GM12801 (cell line): Measurements from ENCODE around the gene TMEM54.

ENCODE experiments used
- TF ChIP-seq, protein P1 (sequence below): IDR thresholded peaks from one replicate; pipeline ENCODE4 v1.5.1; 2011; ENCODE audit warnings: control low read depth; ENCODE audit not compliant: insufficient read length; ENCODE audit errors: extremely low read depth

TMEM54 gene

DNA sequence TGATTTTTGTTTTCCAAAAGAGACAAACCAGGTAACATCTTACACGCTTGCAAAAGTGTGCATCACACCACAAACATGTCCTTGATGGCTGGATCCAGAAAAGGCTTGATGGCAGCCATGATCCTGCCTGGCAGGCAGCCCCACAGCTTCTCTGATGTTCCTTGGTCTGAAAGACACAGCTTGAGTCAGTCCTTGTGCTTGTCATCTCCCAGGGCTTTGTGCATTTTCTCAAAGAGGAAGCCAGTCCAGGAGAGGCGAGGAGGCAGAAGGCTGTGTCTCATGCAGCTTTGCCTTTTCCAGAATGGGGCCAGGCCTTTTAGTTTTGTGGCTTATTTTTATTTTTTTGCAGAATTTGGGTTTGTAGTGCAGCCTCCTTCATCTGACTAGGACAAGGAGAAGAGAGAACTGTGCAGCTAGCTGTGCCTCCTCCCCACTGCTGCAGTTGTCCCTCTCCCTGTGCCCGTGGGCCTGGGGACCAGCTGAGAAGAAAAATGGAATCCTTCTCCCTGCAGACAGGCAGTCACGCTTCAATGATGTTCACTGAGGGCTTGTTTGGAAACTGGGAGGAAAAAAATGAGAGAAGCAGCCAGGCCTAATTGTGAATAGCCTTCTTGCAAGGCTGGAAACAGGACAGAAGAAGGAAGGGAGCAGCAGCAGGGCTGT, 37.8 kb downstream of the TMEM54 start:
- TF ChIP-seq, protein P1, sequence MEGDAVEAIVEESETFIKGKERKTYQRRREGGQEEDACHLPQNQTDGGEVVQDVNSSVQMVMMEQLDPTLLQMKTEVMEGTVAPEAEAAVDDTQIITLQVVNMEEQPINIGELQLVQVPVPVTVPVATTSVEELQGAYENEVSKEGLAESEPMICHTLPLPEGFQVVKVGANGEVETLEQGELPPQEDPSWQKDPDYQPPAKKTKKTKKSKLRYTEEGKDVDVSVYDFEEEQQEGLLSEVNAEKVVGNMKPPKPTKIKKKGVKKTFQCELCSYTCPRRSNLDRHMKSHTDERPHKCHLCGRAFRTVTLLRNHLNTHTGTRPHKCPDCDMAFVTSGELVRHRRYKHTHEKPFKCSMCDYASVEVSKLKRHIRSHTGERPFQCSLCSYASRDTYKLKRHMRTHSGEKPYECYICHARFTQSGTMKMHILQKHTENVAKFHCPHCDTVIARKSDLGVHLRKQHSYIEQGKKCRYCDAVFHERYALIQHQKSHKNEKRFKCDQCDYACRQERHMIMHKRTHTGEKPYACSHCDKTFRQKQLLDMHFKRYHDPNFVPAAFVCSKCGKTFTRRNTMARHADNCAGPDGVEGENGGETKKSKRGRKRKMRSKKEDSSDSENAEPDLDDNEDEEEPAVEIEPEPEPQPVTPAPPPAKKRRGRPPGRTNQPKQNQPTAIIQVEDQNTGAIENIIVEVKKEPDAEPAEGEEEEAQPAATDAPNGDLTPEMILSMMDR, result no peak

DNA sequence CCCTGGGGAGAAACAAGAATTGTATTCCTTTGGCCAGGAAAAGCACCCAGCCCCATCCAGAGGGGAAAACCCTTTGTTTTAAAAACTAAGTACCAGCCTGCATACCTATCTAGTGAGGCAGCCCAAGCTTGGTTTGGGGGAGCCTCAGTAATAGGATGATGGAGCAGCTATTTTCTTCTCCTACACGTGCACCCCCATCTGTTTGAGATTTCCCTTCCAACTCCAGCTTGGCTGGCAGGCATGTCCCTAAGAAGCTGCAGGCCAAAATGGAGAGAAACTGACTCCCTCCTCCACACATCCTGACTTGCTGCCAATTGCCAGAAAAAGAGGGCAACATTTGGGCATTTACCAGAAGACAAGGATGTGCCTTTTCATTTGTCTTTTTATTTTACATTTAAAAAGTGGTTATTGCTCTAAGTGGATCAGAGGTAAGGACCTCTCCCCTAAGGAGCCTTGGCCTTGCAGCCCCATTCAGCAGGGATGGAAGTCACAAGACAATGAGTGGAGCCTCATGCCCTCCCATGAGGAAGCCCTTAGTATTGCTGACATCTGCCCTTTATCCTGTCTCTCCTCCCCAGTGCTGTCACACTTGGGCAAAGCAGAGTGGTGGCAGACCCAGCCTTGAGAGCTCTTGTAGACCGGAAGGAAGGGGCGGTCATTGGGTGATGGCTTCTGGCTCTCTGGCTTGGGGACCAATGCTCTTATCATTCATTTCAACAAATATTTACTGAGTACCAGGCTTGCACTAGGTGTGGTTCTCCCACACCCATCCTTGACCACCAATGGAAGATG, 39.1 kb downstream of the TMEM54 start:
- TF ChIP-seq, protein P1, result no peak

DNA sequence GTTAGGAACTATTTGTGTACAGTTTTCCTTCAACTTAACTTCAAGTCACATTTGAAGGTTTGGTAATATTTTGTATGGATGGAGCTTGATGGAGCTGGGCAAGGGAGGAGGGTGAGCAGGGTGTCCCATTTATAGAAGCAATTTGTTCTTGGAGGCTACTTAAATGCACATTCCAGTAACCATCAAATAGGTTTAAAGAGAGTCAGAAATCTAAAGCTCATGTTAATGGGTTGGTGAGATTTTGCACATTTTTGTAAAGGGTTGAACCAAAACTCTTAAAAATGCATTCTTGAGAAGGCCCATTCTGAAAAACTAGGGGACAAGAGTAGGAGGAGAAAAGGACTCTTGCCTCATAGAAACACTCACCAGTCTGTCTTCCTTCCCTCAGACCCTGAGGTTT, 40.6 kb downstream of the TMEM54 start:
- TF ChIP-seq, protein P1, result no peak

DNA sequence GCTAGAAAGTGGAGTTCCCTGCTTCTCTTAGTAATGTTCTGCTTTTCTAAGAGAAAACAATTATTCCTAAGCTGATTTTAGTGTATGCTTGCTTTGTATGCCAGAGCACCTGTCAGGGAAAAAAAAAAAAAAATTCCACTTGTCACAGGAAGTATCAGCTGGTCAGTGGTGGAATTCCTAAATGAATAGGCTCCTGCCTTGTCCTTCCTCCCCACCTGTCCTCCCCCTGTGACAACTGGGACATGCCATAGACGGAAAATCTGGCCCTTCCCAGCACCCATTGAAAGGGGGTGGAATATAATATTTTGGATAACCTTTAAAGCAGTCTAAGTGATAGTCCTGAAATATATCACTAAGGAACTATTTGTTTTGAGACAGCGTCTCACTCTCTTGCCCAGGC, 41.3 kb downstream of the TMEM54 start:
- TF ChIP-seq, protein P1, result no peak

DNA sequence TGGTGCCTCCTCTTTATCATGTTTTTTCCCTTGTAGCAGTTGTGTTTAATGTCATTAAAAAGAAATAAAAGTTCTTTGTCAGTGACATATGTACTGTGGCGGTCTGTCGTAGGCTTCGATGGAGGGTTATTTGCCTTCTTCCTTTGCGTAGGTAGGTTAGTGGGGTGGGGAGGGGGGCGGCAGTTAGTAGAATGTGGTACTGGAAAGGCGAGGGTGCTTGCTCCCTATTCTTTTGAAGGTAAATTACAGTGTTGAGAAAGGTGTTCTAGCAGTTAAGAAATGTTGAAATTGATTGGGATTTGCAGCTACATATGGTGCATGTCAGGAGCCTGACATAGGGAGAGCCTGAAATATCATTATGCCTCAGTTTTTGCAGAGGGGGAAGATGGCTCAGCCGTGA, 42.4 kb downstream of the TMEM54 start:
- TF ChIP-seq, protein P1, result no peak

DNA sequence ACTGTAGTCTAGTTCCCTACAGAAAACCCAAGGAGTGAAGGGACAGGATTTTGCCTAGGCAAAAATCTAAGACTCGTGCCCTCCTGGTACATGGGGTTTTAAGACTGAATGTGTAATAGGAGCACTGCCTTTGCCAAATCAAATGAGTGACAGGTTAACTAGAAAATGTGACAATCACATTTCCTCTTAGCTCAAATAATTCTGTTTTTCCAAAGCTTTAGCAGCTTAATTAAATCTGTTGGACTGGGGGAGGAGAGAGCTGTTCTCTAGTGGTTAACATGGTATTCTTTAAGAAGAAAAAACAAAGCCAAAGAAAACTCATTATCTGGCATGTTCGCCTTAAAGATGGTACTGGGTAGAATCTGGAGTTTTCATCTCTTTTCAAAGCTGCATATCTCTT, 43.1 kb downstream of the TMEM54 start:
- TF ChIP-seq, protein P1, result no peak

DNA sequence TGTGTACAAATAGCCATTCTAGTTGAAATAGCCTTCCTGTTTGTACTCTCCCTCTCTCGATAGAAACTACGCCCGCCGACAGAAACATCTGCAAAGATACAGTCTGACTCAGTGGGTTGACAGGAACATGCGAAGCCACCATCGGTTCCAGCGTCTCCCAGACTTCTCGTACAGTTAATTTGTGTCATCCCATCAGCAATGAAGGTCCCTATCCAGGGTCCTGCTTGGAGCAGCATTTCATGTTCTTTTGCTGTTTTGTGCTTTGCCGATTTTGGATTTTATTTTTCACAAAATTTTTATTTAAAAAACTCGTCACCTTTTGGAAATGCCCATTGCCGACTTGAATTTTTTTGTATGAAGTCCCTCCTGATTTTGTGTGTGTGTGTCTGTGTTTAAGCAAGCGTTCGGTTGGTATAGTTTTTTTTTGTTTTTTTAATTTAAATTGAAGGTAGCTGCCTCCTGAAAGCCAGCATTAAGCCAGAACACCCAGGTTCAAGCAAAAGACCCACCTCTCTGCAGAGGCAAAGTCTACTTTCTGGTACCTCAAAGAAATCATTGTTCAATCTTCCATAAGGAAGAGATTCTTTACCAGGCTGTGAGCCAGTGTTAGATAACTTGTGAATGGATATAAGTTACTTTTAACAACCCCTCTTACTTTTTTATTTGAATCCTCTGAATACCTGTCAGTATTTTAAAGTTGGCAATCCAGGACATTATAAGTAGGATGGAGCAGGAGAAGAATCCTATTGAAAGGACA, 45.1 kb downstream of the TMEM54 start:
- TF ChIP-seq, protein P1, result no peak
